Lower lobe of right lung (tissue), 2 donors: ENCODE data around the gene RETREG1. TPM values are rescaled to one million over a fixed set of nuclear protein-coding genes. Genes with fewer than 3 reads are reported as not detected.
"Not testable (repeated sequence)": the region's sequence is repeated elsewhere in the genome, so short reads cannot be mapped to it uniquely, and the experiment has no call there.

Experiments used
- ATAC-seq, 2 donors: fragments of 200-7000 bp; cut with Tn5 transposase; one replicate each; pipeline ENCODE4 v1.9.1; 2020 to 2022; ENCODE audit warnings: mild to moderate bottlenecking in 2 of 2, moderate library complexity in 2 of 2
- DNase-seq: peaks from one replicate; pipeline ENCODE4 v3.0.0-alpha.2; 2020
- H3K27ac ChIP-seq: fragments of 200-600 bp; one replicate; pipeline ENCODE4 v1.8.0; 2022
- H3K27me3 ChIP-seq: fragments of 200-600 bp; one replicate; pipeline ENCODE4 v1.8.0; 2022; ENCODE audit warnings: low read depth
- H3K36me3 ChIP-seq: fragments of 200-600 bp; one replicate; pipeline ENCODE4 v1.8.0; 2022; ENCODE audit warnings: mild to moderate bottlenecking
- H3K4me1 ChIP-seq: fragments of 200-600 bp; one replicate; pipeline ENCODE4 v1.8.0; 2022
- H3K4me3 ChIP-seq: fragments of 200-600 bp; one replicate; pipeline ENCODE4 v1.8.0; 2022; ENCODE audit warnings: mild to moderate bottlenecking
- H3K9me3 ChIP-seq: fragments of 200-600 bp; one replicate; pipeline ENCODE4 v1.8.0; 2022
- CTCF ChIP-seq: fragments of 200-600 bp; IDR thresholded peaks from one replicate; pipeline ENCODE4 v1.8.0; 2022; ENCODE audit warnings: antibody characterized with exemption, mild to moderate bottlenecking
- intact Hi-C: fragments of 100-400 bp; cut with DNase I; formaldehyde crosslinking; loops from one replicate; pipeline ENCODE4 v1.11.0; 2022
- total RNA-seq: library from RNA; stranded (reverse); fragmentation: NEBNext Ultra II Directional; extraction: Animal tissue kit (Norgen Biotek cat#: 25700); gene quantifications from one replicate; pipeline ENCODE4 v1.2.1, GENCODE V29; 2021
- donor health status: DM: no; HTN: yes; CAD: no; lungs with severe emphysema.

Gene RETREG1
- total RNA-seq, 1 donor from 2014 or later: 20.6 TPM

- TF ChIP-seq CTCF: no peak
- intact Hi-C loops: no loop called here
- H3K27me3 ChIP-seq: no peaks in the 10 kb centered on the region
- no peak overlapping the region for H3K27ac ChIP-seq
- no peaks in the 10 kb centered on the region for H3K9me3 ChIP-seq
- H3K4me3 ChIP-seq: no peak overlapping the region
- peaks cover 13% of the 10 kb centered on the region for H3K4me1 ChIP-seq
- no peaks in the 10 kb centered on the region for H3K36me3 ChIP-seq
- DNase-seq: no peak
- ATAC-seq: no peak
Measured at GRCh38 chr5:16612007-16612406, 4.8 kb downstream of the RETREG1 start.

GRCh38 chr5:16610896-16611295 lies 5.9 kb downstream of the RETREG1 start:
- H3K27me3 ChIP-seq, H3K27ac ChIP-seq, ATAC-seq, H3K9me3 ChIP-seq, H3K36me3 ChIP-seq, DNase-seq, H3K4me1 ChIP-seq, intact Hi-C loops, H3K4me3 ChIP-seq: not testable (repeated sequence)

DNA sequence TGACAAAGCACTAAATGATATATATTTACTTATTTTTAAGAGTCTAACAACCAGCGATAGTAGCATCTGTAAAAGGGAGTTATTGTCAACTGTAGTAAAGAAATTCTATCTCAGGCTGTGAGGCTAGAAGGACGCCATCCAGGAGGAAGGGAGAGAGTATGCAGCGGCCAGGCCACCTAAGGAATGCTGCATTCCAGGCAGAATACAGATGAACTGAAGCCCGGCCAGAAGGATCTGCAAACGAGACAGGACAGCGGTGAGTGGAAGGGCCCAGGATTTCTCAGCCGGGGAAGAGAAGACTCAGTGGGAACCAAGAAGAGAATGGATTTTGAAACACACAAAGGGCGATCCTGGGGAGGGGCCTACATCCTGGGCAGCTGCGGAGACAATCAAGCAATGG lies 7.4 kb downstream of the RETREG1 start:
- H3K9me3 ChIP-seq: no peaks in the 10 kb centered on the region
- no peak for TF ChIP-seq CTCF
- DNase-seq: no peak
- ATAC-seq: no peak
- no peaks in the 10 kb centered on the region for H3K4me1 ChIP-seq
- no peaks in the 10 kb centered on the region for H3K36me3 ChIP-seq
- intact Hi-C loops: no loop called here
- no peak overlapping the region for H3K27ac ChIP-seq
- no peaks in the 10 kb centered on the region for H3K27me3 ChIP-seq
- no peak overlapping the region for H3K4me3 ChIP-seq

DNA sequence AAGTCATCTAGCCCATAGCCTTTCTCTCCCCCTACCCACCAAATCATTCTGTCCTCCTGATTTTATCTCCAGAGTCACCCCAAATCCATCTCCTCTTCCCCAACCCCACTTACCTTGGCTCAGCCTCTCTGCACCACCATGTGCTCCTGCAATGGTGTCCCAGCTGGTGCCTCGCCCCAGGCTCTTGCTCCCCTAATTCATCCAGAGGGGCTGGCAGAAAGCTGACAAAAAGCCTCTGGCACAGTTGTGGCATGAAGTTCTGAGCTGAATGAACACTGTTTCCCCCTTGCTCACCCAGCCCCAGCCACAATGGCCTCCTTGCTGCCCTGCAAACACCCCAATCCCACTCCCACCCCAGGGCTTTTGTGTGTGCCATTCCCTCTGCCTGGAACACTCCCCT lies 10.2 kb downstream of the RETREG1 start:
- intact Hi-C loops: no loop called here
- no peaks in the 10 kb centered on the region for H3K9me3 ChIP-seq
- no peaks in the 10 kb centered on the region for H3K4me1 ChIP-seq
- no peak for DNase-seq
- no peaks in the 10 kb centered on the region for H3K27me3 ChIP-seq
- no peak overlapping the region for H3K27ac ChIP-seq
- no peak for ATAC-seq
- no peak for TF ChIP-seq CTCF
- H3K4me3 ChIP-seq: no peak overlapping the region
- no peaks in the 10 kb centered on the region for H3K36me3 ChIP-seq

- ATAC-seq (no peak), DNase-seq (no peak)
- no peak for TF ChIP-seq CTCF
- H3K27me3 ChIP-seq: no peaks in the 10 kb centered on the region
- H3K27ac ChIP-seq: no peak overlapping the region
- intact Hi-C loops: no loop called here
- no peak overlapping the region for H3K4me3 ChIP-seq
- H3K4me1 ChIP-seq: peaks cover 8% of the 10 kb centered on the region
- no peaks in the 10 kb centered on the region for H3K9me3 ChIP-seq
- H3K36me3 ChIP-seq: no peaks in the 10 kb centered on the region
Measured at GRCh38 chr5:16603701-16604100, 13.1 kb downstream of the RETREG1 start.

- intact Hi-C loops: no loop called here
- Histone ChIP-seq H3K27me3 (no peaks in the 10 kb centered on the region), H3K9me3 (no peaks in the 10 kb centered on the region), H3K4me1 (peaks cover 8% of the 10 kb centered on the region), H3K27ac (no peak overlapping the region), H3K36me3 (no peaks in the 10 kb centered on the region), H3K4me3 (no peak overlapping the region)
- ATAC-seq: no peak
- TF ChIP-seq CTCF: no peak
- DNase-seq: no peak
Measured at GRCh38 chr5:16603295-16603694, 13.5 kb downstream of the RETREG1 start.
